ELR (cell line): ENCODE measurements around the gene SPDYE4.

Experiments
- DNase-seq: peaks from one replicate; pipeline ENCODE4 v3.0.0-alpha.2; 2015; ENCODE audit warnings: low read depth

Gene SPDYE4

GRCh38 chr17:8741366-8741765 is 17.0 kb downstream of the SPDYE4 start:
- no peak for DNase-seq

- no peak for DNase-seq
Measured at GRCh38 chr17:8740486-8740885, 17.9 kb downstream of the SPDYE4 start.

- no peak for DNase-seq
Measured at GRCh38 chr17:8739097-8739496, 19.2 kb downstream of the SPDYE4 start.

- DNase-seq = no peak
Measured at GRCh38 chr17:8736796-8737195, 21.6 kb downstream of the SPDYE4 start.

GRCh38 chr17:8736362-8736761 is 22.0 kb downstream of the SPDYE4 start:
- no peak for DNase-seq

GRCh38 chr17:8735336-8735939 is 22.9 kb downstream of the SPDYE4 start:
- no peak for DNase-seq

- no peak for DNase-seq
Measured at GRCh38 chr17:8734876-8735275, 23.5 kb downstream of the SPDYE4 start.

GRCh38 chr17:8732406-8733085 is 25.8 kb downstream of the SPDYE4 start:
- no peak for DNase-seq

GRCh38 chr17:8729860-8730259 is 28.5 kb downstream of the SPDYE4 start:
- DNase-seq = no peak

- no peak for DNase-seq
Measured at GRCh38 chr17:8729421-8729820, 28.9 kb downstream of the SPDYE4 start.

GRCh38 chr17:8728971-8729370 is 29.4 kb downstream of the SPDYE4 start:
- no peak for DNase-seq

GRCh38 chr17:8728251-8728938 is 30.0 kb downstream of the SPDYE4 start:
- no peak for DNase-seq

- DNase-seq = no peak
Measured at GRCh38 chr17:8726941-8727555, 31.3 kb downstream of the SPDYE4 start.

GRCh38 chr17:8725881-8726876 is 32.2 kb downstream of the SPDYE4 start:
- DNase-seq = no peak

GRCh38 chr17:8724451-8724850 is 33.9 kb downstream of the SPDYE4 start:
- DNase-seq = no peak

- DNase-seq = no peak
Measured at GRCh38 chr17:8720596-8720995, 37.8 kb downstream of the SPDYE4 start.

- no peak for DNase-seq
Measured at GRCh38 chr17:8719291-8720246, 38.8 kb downstream of the SPDYE4 start.

GRCh38 chr17:8718001-8718563 is 40.3 kb downstream of the SPDYE4 start:
- no peak for DNase-seq

- DNase-seq = no peak
Measured at GRCh38 chr17:8713878-8714277, 44.5 kb downstream of the SPDYE4 start.

- DNase-seq = no peak
Measured at GRCh38 chr17:8713315-8713714, 45.0 kb downstream of the SPDYE4 start.
